ENCODE measurements around the gene SEC23IP. TPM values are rescaled to one million over a fixed set of nuclear protein-coding genes. Genes with fewer than 3 reads are reported as not detected.

Gene SEC23IP
- total RNA-seq, 1 donor from 2014 or later = 65.2 TPM

GRCh38 chr10:119933179-119933578, 40.6 kb downstream of the SEC23IP start:
- H3K4me3 Mint-ChIP-seq (ENCODE audit: unreplicated experiment) = no peak overlapping the region
- H3K27me3 Mint-ChIP-seq (ENCODE audit: low read depth) = no peaks in the 10 kb centered on the region
- H3K9me3 Mint-ChIP-seq (ENCODE audit: low read depth) = no peaks in the 10 kb centered on the region
- peaks cover 16% of the 10 kb centered on the region for H3K4me1 Mint-ChIP-seq (ENCODE audit: low read depth)
- H3K27ac Mint-ChIP-seq (ENCODE audit: unreplicated experiment) = no peak overlapping the region
- TF ChIP-seq CTCF (IDR thresholded peaks at IDR 0.05) = peak; percentile 77
- DNase-seq (ENCODE audit: low spot score) = no peak
- H3K36me3 Mint-ChIP-seq (ENCODE audit: low read depth) = peaks cover 29% of the 10 kb centered on the region

GRCh38 chr10:119940487-119940886, 48.0 kb downstream of the SEC23IP start:
- H3K4me3 Mint-ChIP-seq (ENCODE audit: unreplicated experiment) = no peak overlapping the region
- peaks cover 30% of the 10 kb centered on the region for H3K36me3 Mint-ChIP-seq (ENCODE audit: low read depth)
- no peak for TF ChIP-seq CTCF (IDR thresholded peaks at IDR 0.05)
- H3K4me1 Mint-ChIP-seq (ENCODE audit: low read depth) = peaks cover 24% of the 10 kb centered on the region
- DNase-seq (ENCODE audit: low spot score) = no peak
- peaks cover 4% of the 10 kb centered on the region for H3K9me3 Mint-ChIP-seq (ENCODE audit: low read depth)
- H3K27me3 Mint-ChIP-seq (ENCODE audit: low read depth) = no peaks in the 10 kb centered on the region
- peak overlapping the region; percentile 88 for H3K27ac Mint-ChIP-seq (ENCODE audit: unreplicated experiment)

- TF ChIP-seq CTCF (IDR thresholded peaks at IDR 0.05) = no peak
- Mint-ChIP-seq H3K9me3 (ENCODE audit: low read depth) (peaks cover 4% of the 10 kb centered on the region), H3K36me3 (ENCODE audit: low read depth) (peaks cover 27% of the 10 kb centered on the region), H3K4me1 (ENCODE audit: low read depth) (peaks cover 24% of the 10 kb centered on the region), H3K4me3 (ENCODE audit: unreplicated experiment) (no peak overlapping the region), H3K27me3 (ENCODE audit: low read depth) (no peaks in the 10 kb centered on the region), H3K27ac (ENCODE audit: unreplicated experiment) (no peak overlapping the region)
- no peak for DNase-seq (ENCODE audit: low spot score)
These were observed 50.4 kb downstream of the SEC23IP start for GRCh38 chr10:119942973-119943372.

- no peak for TF ChIP-seq CTCF (IDR thresholded peaks at IDR 0.05)
- H3K9me3 Mint-ChIP-seq (ENCODE audit: low read depth) = peaks cover 4% of the 10 kb centered on the region
- DNase-seq (ENCODE audit: low spot score) = no peak
- H3K27me3 Mint-ChIP-seq (ENCODE audit: low read depth) = no peaks in the 10 kb centered on the region
- H3K4me1 Mint-ChIP-seq (ENCODE audit: low read depth) = peaks cover 14% of the 10 kb centered on the region
- no peak overlapping the region for H3K27ac Mint-ChIP-seq (ENCODE audit: unreplicated experiment)
- H3K4me3 Mint-ChIP-seq (ENCODE audit: unreplicated experiment) = no peak overlapping the region
- peaks cover 19% of the 10 kb centered on the region for H3K36me3 Mint-ChIP-seq (ENCODE audit: low read depth)
These were observed 53.3 kb downstream of the SEC23IP start for GRCh38 chr10:119945805-119946204.

- H3K27ac Mint-ChIP-seq (ENCODE audit: unreplicated experiment) = no peak overlapping the region
- peaks cover 5% of the 10 kb centered on the region for H3K4me1 Mint-ChIP-seq (ENCODE audit: low read depth)
- peaks cover 12% of the 10 kb centered on the region for H3K36me3 Mint-ChIP-seq (ENCODE audit: low read depth)
- H3K9me3 Mint-ChIP-seq (ENCODE audit: low read depth) = peaks cover 4% of the 10 kb centered on the region
- no peak overlapping the region for H3K4me3 Mint-ChIP-seq (ENCODE audit: unreplicated experiment)
- TF ChIP-seq CTCF (IDR thresholded peaks at IDR 0.05) = no peak
- no peak for DNase-seq (ENCODE audit: low spot score)
- H3K27me3 Mint-ChIP-seq (ENCODE audit: low read depth) = no peaks in the 10 kb centered on the region
These were observed 54.8 kb downstream of the SEC23IP start for GRCh38 chr10:119947300-119947699.

Measured in chondrocyte (in vitro differentiated cells).